Transverse colon (tissue), 3 donors: ENCODE results near the gene OSBPL10.

Source experiments
- POLR2A ChIP-seq: fragments of 450-650 bp; IDR thresholded peaks from one replicate; pipeline ENCODE4 v1.6.1; 2016; ENCODE audit warnings: antibody characterized with exemption, mild to moderate bottlenecking, moderate library complexity
- TF ChIP-seq, protein P1 (sequence below), 5 experiments: fragments of 200-600 bp in 3 of 5; fragments of 450-650 bp in 2 of 5; sonication (generic) in 3 of 5; IDR thresholded peaks; 1 replicate in 2 of 5; 2 replicates in 3 of 5; pipeline ENCODE4 v1.5.1; 2016 to 2017; ENCODE audit warnings: antibody characterized with exemption in 5 of 5, inconsistent platforms in 3 of 5, mild to moderate bottlenecking in 2 of 5, moderate library complexity in 1 of 5

GRCh38 chr3:31918179-31919150, 62.6 kb downstream of the OSBPL10 start:
- no peak for TF ChIP-seq POLR2A
- TF ChIP-seq, protein P1, sequence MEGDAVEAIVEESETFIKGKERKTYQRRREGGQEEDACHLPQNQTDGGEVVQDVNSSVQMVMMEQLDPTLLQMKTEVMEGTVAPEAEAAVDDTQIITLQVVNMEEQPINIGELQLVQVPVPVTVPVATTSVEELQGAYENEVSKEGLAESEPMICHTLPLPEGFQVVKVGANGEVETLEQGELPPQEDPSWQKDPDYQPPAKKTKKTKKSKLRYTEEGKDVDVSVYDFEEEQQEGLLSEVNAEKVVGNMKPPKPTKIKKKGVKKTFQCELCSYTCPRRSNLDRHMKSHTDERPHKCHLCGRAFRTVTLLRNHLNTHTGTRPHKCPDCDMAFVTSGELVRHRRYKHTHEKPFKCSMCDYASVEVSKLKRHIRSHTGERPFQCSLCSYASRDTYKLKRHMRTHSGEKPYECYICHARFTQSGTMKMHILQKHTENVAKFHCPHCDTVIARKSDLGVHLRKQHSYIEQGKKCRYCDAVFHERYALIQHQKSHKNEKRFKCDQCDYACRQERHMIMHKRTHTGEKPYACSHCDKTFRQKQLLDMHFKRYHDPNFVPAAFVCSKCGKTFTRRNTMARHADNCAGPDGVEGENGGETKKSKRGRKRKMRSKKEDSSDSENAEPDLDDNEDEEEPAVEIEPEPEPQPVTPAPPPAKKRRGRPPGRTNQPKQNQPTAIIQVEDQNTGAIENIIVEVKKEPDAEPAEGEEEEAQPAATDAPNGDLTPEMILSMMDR (IDR thresholded peaks at IDR 0.05) = no peak
